NCI-H1092 (cell line): ENCODE results near the gene MMD.

Experiments
- DNase-seq: peaks from one replicate; lab custom pipeline; 2025; lab: John Stamatoyannopoulos, UW

MMD gene

DNA sequence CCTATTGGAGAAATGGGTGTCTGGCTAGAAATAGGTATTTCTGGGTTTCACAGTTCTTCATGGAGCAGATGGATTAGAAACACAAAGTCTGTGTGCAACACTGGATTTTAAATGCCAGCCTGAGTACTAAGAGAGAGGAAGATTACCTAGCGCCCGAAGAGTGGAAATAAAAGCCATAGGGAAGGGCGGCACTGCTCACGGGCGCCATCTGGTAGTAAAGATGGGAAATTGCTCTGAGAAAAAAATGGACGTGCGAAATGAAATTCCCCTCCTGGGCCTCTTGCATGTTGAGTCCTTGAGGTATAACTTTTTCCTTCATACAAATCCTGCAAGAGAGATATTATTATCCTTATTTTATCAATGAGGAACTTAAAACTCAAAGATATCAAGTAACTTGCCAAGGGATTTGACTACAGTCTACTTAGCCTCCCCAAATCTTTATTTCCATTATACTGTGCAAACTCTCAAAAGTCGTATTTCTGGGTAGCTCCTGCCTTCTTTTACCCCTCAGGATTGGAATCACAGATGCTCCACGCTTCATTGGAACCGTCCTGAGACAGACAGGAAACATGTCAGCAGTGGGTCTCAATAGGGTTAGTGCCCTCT lies 72.8 kb downstream of the MMD start:
- peak; percentile 36 for DNase-seq

DNA sequence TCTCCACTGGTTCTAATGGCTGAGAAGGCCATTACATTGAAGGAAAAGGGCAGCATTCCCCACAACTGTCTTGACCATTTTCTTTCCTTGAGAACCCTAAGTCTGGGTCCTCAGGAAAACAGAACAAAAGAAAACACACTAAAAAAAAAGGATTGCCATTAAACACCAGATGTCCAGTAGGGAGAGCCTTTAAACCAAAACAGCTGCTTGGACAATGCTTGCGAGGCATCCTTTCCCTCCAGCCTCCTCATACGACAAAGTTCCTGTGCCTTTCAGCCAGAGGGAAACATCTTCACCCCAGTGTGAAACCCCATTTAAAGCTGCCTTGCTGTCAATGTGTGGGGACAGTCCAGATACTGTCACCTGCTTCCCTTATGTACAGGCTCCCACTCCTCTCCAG lies 74.3 kb downstream of the MMD start:
- DNase-seq: no peak

DNA sequence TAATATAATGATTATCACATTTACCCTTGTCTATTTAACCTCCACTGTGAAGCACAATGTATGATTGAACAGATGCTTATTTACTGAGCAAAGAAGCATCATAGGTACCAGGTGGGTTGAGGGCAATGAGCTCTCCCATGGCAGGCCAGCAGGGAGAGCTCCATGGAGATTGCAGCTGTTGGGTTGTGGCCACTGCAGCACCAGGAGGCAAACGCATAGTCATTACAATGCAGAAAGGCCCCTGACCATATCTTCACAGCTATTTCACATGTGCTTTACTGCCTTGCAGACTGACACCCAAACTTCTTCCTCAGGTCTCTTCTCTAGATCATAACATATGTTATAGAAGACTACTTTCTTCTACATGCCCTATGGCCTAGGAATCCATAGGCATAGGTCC lies 75.0 kb downstream of the MMD start:
- no peak for DNase-seq

GRCh38 chr17:55345132-55345531 lies 76.5 kb downstream of the MMD start:
- no peak for DNase-seq

DNA sequence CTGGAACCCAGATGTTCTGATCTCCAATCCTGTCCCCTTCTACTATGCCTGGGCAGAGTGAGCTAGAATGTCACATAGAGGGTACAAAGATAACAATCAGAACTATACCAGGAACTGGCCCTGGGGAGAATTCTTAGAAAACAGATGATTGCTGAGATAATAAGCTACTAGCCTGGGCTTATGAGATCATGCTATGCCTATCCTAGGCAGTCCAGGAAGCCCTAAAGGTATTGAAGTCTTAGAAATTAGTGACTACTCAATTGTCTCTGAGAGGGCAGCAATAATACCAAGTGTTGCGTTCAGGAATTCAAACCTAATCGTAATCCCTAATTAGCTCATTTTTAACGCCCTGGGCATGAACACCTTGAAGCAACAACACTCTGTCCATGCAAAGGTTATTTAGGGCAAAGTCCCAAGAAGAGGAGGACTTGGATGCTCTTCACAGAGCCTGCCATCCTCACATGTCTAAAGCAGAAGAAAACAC lies 77.1 kb downstream of the MMD start:
- DNase-seq: no peak

GRCh38 chr17:55343900-55344513 lies 77.6 kb downstream of the MMD start:
- no peak for DNase-seq

DNA sequence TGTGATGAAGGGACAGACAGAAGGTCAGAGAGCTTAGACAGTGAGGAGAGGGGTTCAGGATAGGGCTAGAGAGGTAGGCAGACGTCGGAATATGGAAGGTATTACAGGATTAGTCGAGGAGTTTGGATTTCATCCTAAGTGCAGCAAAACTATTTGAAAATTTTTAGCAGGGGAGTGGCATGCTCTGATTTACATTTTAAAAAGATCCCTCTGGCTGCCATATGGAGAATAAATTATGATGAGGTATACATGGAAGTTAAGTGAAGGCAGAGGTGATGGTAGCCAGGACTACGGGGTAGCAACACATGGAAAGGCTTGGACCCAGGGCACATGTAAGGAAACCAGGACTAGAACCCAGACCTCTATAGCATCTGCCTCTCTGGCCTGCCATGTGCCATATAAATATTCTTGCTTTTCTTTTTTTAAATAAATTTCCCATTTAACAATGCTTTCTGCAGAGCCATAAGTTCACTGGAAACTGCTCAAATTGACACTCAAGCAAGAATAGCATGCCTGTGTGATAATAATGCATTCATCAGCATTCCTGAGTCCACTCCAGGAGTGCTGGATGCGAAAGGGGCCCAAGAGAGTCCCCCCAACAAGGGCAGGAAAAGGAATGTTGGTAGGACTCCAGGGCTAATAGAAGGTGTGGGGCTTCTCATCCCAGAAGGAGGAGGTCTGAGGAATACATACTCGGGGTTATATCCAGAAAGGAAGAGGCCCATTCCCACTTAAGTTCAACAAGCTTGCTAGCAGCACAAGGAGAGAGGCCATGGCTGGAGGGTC lies 78.6 kb downstream of the MMD start:
- DNase-seq: no peak
